NCI-H2171 (cell line): Measurements from ENCODE around the gene MCL1.
"Not testable (repeated sequence)": the region's sequence is repeated elsewhere in the genome, so short reads cannot be mapped to it uniquely, and the experiment has no call there.

Source experiments
- DNase-seq: peaks from one replicate; lab custom pipeline; 2025; lab: John Stamatoyannopoulos, UW

The MCL1 gene

DNA sequence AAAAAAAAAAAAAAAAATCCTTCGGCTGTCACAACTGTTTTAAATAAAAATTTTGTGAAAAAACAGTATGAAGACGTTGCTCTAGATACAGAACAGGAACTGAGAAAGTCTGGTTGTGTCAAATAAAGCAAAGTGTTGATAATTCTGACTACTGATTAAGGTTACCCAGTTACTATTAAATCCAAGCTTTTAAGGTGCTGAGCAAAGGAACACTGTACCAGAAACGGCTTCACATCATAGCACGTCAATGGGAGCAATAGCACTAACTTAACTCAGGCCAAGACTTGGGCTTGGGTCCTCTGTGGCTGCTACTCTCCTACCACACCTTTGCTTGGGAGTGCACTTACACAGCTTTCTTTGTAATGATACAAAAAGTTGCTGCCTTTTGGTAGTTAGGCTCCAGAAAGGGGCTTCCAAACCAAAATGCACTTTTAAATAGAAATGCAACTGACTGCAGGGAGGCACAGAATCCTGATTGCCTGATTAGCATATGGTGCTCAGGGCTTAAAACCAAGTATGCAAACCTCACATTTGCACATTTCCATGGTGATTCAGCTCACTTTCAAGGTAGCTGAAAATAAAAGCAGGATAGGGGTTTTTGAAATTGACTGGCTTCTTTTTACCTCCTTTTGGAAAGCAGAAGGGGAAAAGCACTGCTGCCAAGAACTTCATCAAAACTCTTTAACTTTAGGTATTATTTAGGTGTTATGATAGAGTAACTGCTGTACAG lies 6.3 kb downstream of the MCL1 start:
- DNase-seq, result no peak

DNA sequence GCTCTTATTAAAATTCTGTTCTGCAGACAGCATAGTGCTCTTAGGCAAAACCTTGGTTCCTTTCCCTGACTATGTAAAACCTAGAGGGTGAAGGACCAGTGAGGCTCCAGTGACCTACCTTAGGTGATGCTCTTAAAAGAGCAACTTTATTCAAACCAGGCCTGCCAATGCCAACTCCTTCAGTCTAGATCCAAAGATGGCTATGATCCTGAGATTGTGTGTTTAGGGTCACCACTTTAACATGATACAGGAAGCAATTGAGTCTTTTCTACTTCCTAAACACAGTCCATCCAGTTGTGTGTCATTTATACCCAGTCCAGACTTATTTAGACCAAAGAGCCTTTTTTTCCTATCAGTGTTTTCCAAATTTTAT lies 10.8 kb downstream of the MCL1 start:
- DNase-seq, result no peak

DNA sequence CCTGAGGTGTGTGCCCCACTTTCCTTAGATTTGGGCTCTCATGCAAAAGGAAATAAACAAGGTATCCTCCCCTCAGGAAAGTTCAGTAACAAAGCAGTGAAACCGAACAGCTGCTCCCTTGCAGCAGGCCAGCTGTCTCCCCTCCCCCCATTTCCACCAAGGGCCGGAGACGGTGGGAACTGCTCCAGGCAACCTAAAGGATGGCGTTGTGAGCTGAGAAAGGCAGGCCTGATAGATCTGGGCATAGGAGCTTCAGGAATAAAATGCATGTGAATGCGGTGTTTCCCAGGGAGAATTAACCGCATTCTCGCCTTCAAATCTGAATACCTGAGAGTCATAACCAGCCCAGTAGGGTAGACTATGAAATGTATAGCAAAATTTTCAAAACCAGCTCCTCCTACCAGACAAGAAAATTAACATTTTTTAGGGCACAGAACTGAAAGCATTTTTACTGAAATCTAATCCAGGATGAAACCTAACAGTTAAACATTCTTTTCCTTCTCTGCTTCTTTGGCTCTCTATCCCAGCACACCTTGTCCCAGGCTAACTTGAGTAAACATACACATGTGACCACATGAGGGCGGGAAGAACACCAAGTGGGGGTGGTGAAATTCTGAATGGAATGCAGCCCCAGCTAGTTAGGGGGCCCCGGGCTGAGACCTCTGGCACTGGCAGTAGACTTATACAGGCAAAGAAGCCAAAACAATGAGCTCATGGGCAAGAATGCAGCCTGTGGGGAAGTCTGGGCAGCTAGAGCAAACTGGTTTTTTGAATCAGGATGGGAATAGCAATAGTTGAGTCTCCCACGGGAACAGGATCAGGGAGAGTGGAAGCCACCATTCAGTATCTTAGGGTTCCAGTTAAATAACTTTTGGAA lies 11.5 kb downstream of the MCL1 start:
- DNase-seq, result peak; percentile 76

DNA sequence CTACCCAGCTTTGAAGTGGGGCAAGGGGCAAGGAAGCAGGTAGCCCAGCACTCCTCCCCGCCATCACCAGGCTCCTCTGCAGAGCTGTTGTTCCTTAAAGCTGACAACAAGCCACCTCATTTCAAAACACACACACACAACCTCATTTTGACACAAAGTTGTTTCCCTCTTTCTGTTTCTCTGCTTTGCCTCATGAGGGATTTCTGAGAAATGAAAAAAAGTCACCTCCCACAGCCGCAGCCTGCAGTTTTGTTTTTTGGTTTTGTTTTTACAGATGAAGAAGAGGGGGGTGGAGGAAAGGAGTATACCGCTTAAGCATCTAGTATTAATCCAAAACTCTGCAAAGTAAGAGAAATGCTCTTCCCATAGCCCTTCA lies 12.1 kb downstream of the MCL1 start:
- DNase-seq, result no peak

DNA sequence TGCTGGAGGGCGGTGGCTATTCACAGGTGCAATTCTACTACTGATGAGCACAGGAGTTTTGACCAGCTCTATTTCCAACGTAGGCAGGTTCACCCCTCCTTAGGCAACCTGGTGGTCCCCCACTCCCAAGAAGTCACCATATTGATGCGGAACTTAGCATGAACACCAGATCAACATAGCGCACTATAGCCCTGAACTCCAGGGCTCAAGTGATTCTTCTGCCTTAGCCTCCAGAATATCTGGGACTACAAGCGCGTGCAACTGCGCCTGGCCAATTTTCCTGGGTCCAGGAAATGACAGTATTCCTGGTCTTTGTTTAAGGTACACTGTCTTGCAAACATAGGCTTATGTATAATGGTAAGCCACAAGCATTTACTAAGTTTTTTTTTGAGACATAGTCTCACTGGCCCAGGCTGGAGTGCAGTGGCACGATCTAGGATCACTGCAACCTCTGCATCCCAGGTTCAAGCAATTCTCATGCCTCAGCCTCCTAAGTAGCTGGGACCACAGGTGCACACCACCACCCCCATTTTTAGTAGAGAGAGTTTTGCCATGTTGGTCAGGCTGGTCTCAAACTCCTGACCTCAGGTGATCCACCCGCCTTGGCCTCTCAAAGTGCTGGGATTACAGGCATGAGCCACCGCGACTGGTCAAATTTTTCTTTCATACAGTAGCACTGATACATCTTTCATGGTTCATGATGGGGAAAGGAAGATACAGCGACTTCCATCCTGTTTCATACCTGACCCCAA lies 12.6 kb downstream of the MCL1 start:
- no peak for DNase-seq

DNA sequence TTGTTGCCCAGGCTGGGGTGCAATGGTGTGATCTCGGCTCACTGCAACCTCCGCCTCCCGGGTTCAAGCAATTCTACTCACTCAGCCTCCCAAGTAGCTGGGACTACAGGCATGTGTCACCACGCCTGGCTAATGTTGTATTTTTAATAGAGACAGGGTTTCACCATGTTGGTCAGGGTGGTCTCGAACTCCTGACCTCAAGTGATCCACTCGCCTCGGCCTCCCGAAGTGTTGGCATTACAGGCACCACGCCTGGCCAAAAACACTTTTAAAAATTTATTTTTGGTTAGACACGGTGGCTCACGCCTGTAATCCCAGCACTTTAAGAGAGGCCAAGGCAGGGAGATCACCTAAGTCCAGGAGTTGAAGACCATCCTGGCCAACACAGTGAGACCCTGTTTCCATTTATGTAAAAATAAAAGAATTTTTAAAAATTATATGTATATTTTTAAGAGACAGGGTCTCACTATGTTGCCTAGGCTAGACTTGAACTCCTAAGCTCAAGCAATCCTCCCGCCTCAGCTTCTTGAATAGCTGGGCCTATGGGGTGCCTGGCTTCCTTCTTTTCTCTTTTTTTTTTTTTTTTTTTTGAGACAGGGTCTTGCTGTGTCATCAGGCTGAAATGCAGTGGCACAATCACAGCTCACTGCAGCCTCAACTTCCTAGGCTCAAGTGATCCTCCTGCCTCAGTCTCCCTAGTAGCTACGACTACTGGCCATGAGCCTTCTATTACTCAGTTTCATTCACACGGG lies 14.0 kb downstream of the MCL1 start:
- DNase-seq, result not testable (repeated sequence)

DNA sequence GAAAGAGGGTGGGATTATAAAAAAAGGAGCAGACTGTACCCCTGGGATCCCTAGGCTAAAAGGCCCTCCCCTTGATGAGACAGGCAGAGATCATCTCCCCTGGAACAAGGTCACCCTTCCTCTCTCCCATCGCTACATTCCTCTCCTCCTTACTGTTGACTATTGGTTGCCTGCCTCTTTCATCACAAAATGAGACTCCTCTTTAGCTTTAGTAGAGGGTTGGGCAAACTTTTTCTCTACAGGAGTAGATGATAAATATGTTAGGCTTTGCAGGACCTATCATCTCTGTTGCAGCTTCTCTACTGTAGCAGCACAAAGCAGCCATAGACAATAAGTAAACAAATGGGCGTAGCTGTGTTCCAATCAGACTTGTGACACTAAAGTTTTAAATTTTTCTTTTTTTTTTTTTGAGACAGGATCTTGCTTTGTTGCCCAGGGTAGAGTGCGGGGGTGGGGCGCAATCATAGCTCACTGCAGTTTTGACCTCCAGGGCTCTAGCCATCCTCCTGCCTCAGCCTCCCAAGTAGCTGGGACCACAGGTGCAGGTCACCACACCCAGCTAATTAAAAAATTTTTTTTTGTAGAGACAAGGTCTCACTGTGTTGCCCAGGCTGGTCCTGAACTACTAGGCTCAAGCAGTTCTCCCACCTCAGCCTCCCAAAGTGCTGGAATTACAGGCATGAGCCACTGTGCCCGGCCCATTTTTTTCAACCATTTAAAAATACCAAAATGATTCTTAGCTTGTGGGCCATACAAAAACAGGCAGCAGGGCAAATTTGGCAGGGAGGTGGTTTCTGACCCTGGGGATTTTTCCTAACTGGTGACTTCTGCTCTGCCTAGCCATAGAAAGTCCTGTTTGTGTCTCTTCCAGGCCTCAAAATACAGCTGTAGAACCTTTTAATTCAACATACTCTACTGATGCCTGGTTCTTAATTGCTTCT lies 15.1 kb downstream of the MCL1 start:
- DNase-seq, result no peak

DNA sequence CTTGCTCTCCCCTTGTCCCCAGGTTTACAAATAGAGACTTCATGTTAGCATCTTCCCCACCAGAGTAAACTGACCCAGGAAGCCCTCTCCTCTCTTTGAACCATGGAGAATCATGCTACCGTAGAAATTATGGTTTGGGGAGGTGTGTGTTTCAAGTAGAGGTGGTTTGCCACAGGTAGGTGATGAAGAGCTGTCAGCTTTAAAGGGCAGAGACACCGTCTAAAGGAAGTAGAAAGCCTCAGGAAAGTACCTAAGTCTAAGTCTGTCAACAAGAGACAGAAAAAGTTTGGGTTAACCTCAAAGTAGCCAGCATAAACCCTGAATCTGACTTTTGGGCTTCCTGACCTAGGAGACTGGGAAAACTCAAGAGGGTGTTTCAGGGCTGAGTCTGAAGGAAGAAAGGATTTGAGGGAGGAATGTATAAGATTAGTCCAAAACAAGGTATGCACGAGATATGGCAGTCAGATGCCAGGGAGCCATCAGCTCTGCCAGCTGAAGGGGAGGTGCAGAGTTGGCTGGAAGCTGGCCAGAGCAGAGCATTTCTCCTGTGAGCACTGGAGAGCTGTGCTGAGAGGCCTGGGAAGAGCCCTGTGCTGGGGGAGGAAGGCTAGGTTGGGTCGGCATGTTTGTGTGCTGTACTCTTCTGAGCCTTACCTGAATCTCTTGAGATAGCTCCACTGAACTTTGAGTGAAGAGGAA lies 15.9 kb downstream of the MCL1 start:
- DNase-seq, result peak; percentile 8

DNA sequence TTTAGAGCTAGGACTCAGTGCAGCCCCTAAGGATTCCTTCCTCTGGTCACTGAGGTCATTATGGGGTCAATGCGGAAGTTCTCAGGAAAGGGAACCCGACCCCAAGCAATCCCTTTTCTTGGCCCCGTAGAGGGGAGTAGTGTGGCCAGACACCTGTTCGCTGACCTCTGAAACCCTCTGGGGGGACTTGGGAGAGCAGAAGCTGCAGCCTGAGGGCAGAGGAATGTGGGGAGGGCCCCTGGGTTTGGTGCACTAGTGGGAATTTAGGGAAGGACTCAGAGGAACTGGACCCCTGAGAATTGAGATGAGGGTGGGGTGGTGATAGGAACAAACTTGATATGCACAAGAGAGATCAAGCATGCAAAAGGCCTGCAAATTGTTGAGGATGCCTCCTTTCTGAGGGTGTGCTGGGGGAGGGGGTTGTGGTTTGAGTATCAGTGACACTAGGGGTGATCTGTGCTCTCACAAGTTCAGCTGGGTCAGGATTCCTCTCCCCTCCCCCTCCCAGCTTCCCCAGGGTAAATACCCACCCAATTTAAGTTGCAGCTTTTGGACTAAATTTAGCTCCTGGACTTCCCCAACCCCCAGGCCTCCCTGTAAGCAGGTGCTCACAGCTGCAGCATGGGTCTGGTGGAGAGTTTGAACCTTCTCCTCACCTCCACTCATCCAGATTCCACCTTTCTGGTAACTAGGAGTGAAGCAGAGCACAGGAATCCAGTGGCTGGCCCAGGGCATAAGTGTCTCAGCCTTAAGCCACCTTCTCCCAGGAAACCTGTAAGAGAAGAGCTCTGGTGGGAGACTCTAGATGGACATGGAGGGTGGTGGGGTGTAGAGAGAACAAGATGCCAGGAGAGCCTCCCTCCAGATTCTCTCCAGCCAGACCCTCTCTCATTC lies 16.7 kb downstream of the MCL1 start:
- DNase-seq, result no peak

DNA sequence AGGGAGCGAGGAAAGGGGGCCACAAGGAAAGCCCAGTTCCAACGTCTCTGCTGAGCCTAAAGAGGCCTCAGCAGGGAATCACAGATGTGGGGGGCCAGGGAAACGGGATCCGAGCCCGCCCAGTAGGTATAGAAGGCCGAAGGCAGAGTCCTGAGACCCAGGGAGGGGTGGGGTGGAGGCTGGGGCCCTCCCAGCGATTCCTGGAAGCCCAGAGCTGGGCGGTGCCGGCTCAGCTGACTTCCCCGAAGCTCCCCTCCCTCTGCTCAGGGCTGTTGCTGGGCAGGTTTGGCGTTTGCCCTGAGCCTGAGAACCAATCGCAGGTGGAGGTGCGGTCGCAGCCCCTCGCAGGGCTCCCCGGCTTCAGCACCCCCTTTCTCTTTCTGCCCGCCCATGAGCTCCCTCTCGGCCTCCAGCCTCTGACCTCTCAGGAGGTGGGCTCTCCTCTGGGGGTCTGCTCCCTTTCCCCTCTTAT lies 17.4 kb downstream of the MCL1 start:
- DNase-seq, result peak; percentile 12

DNA sequence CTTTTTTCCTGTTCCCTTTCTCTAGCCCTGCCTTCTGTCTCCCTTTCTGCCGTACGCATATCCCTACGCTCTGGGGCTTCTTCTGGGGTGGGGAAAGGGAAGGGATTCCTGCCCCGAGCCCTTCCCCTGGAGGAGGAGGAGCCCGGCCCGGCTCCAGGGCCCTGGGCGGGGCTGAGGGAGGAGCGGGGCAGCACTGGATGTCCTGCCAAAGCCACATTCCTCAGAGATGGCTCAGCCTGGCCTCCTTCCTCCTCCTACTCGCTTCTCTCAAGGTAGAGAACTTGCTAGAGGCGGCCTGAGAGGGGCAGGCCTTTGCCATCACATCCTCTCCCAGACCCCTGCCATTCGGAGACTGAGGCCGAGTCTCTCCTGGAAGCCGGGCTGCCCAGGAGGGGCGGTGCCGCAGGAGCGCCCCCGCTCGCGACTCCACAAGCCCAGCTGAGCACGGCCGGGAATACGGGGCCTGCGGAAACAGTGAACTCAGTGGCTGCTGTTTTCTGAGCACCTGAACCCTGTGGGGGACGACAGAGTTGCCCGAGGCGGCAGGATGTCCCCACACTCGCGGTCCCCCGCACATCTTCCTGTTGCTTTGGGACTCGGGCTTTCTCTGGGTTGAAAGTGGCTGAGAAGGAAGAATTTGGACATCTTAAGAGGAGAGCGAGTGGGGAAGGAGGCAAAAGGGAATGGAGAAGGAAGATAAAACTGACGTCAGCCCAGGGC lies 18.0 kb downstream of the MCL1 start:
- DNase-seq, result peak; percentile 71

DNA sequence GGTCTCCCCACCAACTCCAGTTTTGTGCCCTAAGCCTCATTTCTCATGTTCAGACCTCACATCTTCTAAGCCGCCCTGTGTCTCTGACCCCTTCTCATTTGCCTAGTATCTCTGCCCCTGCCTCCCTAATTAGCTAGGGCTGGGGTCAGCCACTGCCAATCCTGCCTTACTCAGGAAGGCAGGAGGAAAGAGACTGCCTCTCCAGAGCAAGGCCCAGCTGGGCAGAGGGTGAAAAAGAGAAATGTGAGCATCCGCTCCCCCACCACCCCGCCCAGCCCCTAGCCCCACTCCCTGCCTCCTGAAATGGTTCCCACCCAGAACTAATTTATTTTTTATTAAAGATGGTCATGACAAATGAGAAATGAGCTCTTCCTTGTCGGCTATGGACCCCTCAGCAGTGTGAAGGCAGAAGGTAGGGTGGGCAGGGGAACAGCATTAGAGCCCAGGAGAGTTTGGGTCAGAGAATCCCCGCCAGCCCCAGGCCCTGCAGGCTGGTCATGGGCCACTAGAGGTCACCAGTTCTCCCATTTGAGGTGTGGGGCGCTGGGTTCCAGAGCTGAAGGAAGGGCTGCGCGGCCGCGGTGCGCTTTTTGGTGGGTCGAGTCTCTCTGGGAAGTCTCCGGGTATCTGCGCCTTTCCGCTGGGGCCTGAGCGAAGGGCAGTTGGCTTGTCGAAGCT lies 18.7 kb downstream of the MCL1 start:
- DNase-seq, result peak; percentile 71

DNA sequence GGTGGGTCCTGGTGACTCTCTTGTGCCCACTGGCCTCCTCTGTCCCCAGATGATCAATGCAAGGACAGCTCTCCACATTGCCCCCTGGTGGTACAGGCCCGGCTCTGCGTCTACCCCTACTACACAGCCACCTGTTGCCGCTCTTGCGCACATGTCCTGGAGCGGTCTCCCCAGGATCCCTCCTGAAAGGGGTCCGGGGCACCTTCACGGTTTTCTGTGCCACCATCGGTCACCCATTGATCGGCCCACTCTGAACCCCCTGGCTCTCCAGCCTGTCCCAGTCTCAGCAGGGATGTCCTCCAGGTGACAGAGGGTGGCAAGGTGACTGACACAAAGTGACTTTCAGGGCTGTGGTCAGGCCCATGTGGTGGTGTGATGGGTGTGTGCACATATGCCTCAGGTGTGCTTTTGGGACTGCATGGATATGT lies 19.4 kb downstream of the MCL1 start:
- DNase-seq, result peak; percentile 44

DNA sequence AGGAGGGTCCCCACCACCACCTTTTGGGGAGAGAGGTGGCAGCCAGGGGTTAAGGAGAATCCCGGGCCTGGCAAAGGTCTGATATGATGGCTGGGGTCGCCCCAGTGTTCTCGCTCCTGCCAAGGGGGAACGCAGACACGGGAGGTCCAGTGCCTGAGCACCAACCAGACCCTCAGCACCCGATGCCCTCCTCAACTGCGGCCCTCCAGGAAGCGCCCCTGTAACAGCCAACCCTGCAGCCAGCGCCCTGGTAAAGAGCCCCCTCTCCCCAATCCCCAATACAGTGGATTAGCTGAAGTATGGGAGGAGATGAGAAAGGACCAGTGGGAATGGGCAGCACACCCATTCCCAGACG lies 19.8 kb downstream of the MCL1 start:
- no peak for DNase-seq

DNA sequence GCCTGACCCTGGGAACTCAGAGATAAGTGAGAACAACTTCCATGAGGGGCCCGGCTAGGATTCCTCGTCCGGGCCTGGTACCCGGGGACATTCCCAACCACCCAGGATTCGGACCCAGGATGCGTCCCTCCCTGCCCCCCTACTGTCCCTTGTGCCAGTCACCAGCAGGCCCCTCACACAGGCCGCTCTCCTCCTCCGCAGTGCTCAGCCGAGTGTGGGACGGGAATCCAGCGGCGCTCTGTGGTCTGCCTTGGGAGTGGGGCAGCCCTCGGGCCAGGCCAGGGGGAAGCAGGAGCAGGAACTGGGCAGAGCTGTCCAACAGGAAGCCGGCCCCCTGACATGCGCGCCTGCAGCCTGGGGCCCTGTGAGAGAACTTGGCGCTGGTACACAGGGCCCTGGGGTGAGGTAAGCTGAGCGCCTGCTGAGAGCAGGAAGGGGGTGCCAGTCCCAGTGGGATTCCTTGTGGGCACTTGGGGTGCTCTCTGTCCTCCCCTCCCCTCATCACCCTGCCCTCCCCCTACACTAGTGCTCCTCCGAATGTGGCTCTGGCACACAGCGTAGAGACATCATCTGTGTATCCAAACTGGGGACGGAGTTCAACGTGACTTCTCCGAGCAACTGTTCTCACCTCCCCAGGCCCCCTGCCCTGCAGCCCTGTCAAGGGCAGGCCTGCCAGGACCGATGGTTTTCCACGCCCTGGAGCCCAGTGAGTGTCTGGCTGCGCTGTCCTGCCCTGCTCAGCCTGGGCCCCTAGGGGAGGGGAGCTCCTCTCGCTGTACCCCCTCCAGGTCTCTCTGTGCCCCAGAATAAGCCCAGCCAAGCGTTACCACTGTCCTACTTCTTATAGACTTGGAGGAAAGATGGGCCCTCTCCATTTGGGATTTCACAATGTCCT lies 20.4 kb downstream of the MCL1 start:
- no peak for DNase-seq

DNA sequence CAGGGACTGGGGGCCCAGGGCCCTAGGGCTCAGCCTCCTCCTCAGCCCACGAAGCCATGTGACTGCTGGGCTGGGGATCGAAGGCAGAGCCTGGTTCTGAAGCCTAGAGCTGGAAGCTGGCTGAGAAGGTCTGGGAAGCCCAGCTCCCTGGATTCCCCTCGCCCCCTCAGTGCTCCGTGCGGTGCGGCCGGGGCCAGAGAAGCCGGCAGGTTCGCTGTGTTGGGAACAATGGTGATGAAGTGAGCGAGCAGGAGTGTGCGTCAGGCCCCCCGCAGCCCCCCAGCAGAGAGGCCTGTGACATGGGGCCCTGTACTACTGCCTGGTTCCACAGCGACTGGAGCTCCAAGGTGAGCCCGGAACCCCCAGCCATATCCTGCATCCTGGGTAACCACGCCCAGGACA lies 21.1 kb downstream of the MCL1 start:
- DNase-seq, result no peak

DNA sequence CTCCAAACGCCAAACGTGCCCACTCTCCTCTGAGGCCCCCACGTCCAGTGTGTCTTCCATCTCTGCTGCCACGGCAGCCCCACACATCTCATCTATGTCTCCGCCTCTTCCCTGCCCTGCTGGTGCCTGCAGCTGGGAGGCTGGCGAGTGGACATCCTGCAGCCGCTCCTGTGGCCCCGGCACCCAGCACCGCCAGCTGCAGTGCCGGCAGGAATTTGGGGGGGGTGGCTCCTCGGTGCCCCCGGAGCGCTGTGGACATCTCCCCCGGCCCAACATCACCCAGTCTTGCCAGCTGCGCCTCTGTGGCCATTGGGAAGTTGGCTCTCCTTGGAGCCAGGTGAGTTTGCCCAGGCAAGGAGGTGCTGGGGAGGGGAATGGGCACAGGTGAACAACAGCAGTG lies 21.6 kb downstream of the MCL1 start:
- no peak for DNase-seq
